HG03135 (cell line): ENCODE results near the gene RP9.
"Not testable (repeated sequence)": the region's sequence is repeated elsewhere in the genome, so short reads cannot be mapped to it uniquely, and the experiment has no call there.

Source experiments
- ATAC-seq: cut with Tn5 transposase; IDR thresholded peaks from one replicate; pipeline ENCODE4 v1.9.1; 2021; ENCODE audit warnings: mild to moderate bottlenecking, moderate library complexity; ENCODE audit not compliant: unreplicated experiment

The RP9 gene

DNA sequence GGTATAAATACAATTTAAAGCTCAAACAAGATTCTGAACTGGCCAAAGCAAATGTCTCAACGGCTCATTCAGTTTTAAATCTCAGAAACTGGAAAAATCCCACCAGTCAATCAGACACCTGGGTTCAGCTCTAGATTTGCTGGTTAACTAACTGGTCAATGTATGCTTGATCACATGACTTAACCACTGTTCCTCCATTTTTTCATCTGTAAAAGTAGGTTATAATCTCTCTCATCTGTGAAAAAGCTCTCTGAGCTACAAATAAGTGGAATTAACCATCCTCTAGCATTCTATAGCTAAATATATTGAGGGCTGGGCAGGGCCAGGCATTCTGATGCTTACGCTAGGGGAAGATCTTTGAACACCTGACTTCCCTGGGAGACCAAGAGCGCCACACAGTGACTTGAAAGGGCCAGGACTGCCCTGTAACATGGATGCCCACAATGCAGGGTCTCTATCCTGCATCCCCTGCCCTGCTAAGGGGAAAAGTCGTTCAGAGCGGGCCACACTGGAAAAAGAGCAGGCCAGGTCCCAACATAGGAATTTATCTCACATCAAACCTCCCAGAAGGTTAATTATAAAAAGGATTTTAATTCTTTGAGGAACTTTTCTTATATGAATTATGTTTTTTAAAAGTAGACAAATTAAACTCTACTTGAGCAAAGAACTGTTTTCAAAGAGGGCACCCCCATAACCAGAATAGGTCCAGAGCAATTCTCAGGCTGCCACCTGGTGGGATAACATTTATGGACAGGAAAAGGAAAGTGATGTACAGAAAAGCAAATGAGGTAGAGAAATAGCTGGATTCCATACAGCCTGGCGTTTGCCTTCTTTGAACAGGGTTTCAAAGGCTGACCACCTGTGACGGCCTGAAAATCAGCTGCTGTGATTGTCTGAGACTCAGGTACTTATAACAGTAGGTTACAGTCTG lies 1.8 kb downstream of the RP9 start:
- no peak for ATAC-seq

DNA sequence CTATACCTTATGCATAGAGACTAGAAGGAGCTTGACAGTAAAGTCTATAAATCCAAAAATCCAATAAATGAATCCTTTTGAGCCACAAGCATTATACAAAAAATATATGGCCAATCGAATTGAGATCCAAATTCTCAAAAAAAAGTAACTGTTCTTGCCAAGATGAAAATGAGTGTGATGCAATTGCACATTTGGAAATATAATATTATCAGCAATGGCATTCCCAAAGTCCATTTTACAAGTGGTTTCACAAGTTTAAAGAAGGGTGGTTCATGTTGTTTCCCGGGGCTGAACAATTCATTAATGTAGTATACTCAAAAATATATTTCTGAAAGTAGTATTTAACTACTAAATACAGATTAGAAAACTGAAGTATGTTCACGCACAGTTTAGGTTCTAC lies 7.3 kb downstream of the RP9 start:
- no peak for ATAC-seq

DNA sequence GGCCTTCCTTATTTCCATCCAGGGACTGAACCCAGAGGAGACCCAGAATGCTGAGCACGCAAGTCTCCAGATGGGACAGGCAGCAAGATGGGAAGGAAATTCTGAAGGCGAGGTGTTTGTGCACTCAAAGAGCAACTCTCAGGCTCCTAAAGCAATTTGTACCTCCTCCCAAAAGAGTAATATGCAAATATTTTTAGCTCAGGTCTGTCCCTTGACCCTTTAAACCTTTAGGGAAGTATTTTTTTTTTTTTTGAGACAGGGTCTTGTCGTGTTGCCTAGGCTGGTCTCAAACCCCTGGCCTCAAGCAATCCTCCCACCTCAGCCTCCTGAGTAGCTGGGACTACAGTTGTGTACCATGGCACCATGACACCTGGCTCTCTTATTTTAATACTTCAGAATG lies 8.4 kb downstream of the RP9 start:
- no peak for ATAC-seq

DNA sequence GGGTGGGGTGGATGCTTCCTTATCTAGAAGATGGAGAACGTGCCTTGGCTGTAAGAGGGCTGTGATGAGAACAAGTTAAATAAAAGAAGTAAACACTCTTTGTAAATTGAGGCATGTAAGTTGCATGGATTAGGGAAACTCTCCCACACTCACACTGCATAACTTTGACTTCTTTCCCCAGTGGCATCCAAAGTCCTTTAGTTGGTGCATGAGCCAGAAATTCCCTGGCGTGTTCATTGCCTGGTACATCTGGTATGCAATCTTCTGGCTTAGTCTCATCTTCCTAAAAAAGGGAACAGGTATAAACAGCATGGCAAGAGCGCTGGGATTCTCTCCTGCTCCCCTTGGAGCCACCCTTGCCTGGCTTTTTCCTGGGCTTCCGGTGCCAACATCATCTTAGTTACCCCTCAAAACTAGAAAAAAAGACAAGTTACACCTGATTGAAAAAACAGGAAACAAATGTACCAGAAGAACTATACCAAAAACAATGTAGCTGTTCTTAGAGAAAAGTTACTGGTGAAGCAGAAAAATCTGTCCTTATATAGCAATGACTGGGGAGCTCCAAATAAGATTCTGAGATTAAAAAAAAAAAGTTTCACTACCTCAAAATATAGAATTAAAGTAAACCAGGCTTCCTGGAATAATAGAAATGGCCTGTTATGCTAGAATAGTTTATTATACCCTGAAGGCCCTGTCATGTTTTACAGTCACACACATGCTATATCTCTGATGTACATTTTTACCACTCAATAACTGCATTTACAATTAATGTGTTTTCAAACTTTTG lies 9.9 kb downstream of the RP9 start:
- ATAC-seq: no peak

DNA sequence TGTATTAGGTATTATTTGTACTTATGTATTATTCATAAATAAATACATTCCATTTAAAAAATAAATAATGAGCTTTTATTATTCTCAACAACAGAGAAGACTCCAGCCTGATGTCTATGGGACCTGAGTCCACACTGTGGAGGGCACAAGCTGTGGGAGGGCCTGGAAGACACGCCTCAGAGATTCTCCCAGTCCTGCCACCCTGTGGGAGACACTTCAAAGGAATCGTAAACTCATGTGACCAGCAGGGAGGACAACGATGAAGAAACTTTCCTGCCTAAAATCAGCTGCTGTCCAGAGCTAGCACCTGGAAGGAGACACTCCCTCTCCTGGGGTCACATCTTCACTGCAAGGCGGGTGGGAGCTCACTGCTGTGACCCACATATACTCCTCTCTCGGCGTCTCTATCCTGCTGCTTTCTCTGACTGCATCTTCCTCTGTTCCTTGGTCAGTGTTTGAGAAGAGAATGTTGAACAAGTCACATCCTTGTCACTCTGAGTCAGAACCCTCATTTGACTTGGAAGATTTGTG lies 14.4 kb downstream of the RP9 start:
- ATAC-seq: not testable (repeated sequence)

DNA sequence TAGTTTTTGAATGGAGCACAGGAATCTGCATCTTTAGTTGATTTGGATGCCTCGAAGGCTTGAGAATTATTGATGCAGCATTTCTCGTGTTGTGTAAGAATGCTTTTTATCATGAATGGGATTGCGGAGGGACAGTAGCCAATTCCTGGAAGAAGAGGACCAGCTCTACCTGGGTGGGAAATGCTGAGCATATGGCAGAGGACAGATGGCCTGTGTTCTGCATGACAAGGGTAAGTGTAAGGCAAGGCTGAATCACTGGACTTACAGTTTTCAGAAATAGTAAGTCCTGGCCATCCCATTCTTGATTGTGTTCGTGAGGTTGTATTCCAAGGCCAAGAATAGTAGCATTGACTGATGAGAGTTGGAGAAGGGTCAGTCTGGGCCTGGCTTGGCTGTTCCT lies 15.9 kb downstream of the RP9 start:
- no peak for ATAC-seq

DNA sequence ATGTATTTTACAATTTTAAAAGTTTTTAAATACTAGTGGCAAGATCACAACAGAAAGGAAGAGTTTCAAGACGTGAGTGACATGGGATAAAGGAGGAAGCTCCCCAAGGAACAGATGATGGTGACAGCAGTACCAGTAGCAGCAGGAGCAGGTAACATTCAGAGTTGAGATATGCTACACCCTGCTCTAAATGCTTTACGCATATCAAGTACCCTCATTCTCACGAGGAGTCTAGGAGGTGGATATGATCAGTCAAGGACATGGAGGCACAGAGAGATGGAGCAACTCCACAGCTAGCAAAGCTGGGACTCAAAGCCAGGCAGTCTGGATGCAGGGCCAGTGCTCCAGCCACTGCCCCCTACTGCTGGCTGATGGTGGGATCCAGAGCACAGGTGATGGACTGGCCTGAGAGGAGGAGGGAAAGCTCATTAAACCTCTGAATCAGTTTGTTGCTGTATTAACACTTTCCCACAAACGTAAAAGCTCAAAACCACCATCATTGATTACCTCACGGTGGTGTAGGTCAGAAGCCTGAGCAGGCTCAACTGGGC lies 17.5 kb downstream of the RP9 start:
- ATAC-seq: no peak

DNA sequence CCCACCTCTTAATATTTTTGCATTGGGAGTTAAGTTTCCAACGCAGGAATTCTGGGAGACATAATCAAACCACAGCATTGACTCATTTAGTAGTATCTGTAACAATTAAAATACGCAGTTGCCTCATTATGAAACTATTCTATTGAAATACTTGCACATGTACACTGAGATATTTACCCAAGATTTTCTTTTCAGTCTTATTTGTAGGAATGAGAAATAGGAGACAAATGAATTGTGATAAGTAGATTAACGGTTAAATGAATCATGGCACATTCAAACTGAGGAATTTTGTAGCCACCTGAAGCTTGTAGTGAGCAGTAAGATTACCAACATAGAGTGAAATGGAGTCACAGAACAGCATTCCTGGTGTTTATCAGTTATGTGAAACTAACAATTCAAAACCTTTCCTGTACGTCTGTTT lies 18.1 kb downstream of the RP9 start:
- ATAC-seq: no peak

DNA sequence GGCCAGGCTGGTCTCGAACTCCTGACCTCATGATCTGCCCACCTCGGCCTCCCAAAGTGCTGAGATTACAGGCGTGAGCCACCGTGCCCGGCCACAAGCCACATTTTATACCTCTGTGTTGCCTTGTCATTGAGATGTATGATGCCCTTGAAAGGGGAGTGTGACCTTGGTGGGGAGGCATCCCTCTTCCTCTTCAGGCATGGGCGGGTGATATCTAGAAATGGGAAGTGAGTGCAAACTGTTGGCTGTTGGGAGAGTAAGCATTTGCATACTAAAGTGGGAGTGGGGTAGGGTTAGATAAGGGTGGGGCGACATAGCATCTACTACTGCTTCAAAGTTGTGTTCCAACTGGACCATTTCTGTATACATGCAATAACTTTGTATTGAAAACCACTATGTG lies 20.1 kb downstream of the RP9 start:
- no peak for ATAC-seq

DNA sequence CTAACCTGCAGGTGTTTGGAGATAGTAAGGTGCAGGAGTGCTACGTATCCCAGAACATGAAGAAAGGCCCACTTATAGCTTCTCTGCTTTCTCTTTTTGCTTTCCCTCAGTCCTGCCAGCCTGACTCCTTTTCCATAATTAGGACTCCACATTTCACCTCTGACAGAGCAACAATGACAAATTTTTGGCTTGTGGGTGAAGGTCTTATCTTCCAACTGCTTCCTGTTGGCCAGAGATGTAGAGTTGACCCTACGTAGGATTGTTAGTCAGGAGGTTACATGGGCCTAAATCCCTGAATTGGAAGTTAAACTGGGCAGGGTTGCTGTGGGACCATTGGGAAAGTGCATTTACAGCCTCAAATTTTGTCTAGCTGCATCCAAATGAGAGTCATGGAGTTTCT lies 21.3 kb downstream of the RP9 start:
- no peak for ATAC-seq

DNA sequence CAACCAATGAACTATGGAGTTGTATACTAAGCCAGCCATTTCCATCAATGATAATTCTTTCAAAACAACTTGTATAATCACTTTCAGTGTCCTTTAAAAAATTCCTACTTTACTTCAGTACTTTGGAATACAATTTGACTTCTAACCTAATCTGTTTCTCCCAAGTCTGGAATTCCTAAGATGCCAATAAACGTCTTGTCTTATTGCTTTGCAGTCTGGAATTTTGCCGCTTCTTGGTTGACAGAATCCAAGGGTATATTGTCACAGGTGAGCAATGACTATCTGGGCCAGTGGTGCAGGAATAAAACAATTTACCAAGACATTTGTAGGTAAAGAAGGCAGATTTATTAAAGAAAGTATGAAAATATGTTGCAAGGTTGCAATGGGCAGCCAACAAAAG lies 21.8 kb downstream of the RP9 start:
- no peak for ATAC-seq

DNA sequence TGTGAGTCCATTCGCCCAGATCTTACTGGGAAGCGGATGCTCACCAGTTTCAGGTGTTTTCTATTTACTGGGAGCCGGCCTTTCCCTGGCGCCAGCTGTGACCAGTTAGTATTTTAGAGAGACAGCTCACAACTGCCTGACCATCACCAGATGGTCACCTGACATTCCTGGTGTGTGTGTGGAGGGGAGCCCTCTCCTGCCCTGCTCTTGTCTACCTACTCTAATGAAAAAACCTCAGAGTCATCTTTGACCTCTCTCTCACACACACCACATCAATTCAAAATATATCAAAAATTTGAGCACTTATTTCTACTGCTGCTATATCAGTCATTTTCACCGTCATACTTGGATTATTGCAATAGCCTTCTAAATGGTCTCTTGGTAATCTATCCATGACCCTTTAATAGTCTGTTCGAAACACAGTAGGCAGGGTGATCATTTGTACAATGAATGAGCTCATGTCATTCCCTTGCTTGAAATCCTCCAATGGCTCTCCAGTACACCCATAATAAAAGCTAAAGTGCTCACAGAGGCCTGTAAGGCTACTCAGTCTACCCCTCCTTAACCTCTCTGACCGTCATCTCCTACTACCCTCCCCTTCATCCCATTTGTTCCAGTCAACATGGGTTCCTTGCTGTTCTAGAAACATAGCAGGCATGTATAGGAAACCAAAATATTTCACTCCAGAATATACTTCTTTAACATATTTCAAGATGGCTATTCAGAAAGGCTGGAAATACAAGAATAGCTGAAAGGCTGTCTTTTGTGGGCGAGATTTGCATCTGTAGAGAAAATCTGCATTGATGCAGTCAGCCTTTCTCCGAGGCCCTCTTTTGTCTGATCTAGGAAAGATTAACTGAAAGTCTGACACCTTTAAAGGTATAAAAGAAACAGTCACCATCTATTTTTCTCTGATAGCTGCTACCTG lies 29.2 kb downstream of the RP9 start:
- ATAC-seq: no peak

DNA sequence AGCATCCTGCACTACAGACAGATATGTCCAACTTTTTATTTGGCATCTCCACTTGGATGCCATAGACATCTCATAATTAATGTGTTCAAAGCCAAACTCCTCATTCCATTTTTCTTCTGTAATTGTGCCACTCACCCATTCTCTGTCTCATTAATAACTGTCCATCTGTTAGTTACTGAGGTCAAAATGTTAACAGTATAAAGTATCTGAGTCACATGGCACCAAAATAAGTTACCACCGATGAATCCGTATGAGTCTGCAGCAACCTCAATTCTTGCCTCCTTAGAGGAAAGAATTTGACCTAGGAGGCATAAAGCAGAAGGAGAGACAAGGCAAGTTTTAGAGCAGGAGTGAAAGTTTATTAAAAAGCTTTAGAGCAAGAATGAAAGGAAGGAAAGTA lies 30.1 kb downstream of the RP9 start:
- ATAC-seq: no peak

DNA sequence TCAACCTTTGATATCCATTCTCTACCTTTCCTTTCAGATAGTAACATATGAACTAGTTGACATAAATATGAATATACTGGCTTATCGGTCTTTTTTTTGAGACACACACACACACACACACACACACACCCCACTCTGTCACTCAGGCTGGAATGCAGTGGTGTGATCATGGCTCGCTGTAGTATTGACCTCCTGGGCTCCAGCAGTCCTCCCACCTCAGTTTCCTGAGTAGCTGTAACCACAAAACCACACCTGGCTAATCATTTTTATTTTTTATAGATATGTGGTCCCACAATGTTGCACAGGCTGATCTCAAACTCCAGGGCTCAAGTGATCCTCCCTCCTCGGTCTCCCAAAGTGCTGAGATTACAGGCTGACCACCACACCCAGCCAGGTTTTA lies 32.5 kb downstream of the RP9 start:
- peak; percentile 71 for ATAC-seq

DNA sequence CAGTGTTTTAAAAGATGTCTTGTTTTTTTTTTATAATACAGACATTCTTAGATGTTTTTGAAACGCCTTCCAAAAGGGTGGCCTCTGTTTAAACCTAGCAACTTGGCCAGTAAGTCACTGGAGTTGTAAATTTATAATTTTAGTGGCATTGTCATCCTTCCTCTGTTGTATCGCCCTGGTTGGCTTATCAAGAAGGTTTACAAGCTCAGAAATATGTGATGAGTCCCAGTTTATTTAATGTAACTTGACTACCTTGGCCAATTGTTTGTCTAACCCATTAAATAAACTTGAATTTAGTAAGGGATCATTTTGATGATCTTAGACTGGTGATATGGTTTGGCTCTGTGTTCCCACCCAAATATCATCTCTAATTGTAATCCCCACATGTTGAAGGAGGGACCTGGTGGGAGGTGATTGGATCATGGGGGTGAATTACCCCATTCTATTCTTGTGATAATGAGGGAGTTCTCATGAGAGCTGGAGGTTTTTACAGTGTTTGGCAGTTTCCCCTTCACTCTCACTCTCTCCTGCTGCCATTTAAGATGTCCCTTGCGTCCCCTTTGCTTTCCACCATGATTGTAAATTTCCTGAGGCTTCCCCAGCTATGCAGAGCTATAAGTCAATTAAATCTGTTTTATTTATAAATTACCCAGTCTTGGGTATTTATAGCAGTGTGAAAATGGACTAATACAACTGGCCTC lies 33.2 kb downstream of the RP9 start:
- ATAC-seq: no peak

DNA sequence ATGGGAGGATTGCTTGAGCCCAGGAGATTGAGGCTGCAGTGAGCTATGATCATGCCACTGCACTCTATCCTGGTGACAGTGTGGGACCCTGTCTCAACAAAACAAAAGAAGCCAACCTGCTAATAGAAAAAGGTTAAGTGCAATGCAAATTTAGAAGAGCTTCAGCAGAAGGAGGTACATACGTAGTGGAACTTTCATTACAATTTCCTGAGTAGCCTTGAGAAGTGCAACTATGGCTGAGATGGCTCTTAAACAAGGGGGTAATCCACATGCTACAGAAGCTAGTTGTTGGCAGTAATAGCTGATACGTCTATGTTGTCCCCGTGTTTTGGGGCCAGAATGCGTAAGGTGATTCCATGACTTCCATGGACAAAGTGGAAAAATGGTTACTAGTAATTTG lies 36.0 kb downstream of the RP9 start:
- ATAC-seq: no peak

DNA sequence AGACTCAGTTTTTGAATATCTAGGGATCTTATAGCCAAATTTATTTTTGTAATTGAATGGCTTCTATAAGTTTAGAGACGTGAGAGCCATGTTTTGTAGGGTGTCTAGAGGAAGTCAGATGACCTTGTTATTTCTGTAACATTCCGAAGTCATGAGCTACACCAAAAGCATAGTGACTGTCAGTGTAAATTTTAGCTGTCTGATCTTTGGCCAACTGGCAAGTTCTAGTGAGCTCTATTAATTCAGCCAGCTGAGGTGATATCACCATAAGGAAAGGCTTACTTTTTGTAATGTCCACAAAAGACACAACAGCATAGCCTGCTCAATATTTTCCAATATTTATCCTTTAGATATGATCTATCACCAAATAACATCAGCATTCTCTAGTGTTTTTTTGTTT lies 36.7 kb downstream of the RP9 start:
- no peak for ATAC-seq

DNA sequence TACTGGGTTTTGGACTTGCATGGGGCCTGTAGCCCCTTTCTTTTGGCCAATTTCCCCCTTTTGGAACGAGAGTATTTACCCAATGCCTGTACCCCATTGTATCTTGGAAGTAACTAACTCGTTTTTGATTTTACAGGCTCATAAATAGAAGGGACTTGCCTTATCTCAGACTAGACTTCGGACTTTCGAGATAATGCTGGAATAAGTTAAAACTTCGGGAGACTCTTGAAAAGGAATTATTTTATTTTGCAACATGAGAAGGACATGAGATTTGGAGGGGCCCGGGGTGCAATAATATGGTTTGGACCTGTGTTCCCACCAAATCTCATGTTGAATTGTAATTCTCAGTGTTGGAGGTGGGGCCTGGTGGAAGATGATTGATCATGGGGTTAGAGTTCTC lies 38.4 kb downstream of the RP9 start:
- ATAC-seq: no peak

DNA sequence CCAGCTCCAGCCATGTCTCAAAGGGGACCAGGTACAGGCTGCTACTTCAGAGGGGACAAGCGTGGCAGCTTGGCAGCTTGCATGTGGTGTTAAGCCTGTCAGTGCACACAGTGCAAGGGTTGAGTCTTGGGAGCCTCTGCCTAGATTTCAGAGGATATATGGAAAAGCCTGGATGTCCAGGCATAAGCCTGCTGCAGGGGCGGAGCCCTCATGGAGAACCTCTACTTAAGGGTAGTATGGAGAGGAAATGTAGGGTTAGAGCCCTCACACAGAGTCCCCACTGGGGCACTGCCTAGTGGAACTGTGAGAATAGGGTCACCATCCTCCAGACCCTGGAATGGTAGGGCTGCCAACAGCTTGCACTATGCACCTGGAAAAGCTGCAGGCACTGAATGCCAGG lies 38.9 kb downstream of the RP9 start:
- no peak for ATAC-seq

DNA sequence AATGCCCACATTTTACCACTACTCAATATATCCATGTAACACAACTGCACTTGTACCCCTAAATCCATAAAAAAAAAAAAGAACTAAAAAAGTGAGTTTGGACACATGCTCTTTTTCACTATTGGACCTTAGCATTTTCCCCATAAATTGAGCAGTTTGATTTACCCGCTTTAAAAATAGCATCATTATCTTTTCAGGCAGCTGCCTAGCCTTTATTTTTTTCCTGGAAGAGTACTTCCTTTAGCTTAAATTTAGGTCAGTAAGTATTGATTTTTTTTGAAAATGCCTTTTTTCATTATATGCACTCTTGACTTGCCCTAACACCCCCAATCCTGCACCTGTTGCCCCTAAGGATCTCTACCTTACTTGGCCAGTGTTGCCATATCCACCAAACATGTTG lies 41.3 kb downstream of the RP9 start:
- no peak for ATAC-seq
